Vagina (tissue), 2 donors: ENCODE data around the gene MYADM.
A peak's percentile ranks its signal among the peaks of the same experiment; 100 is the strongest.

Experiments
- POLR2A ChIP-seq, 2 donors: fragments of 450-650 bp; IDR thresholded peaks; one replicate each; pipeline ENCODE4 v1.6.1; 2017; ENCODE audit warnings: antibody characterized with exemption in 2 of 2, mild to moderate bottlenecking in 2 of 2, moderate library complexity in 2 of 2
- POLR2AphosphoS5 ChIP-seq, 2 donors: sonication (generic); formaldehyde crosslinking; IDR thresholded peaks; one replicate each; pipeline ENCODE4 v1.9.0; 2017; ENCODE audit warnings: antibody characterized with exemption in 2 of 2, mild to moderate bottlenecking in 2 of 2, low read depth in 1 of 2; ENCODE audit not compliant: insufficient read depth in 1 of 2
- TF ChIP-seq, protein P1 (sequence below), 3 experiments: fragments of 450-650 bp in 2 of 3; fragments of 200-600 bp in 1 of 3; sonication (generic) in 1 of 3; IDR thresholded peaks; one replicate each; pipeline ENCODE4 v1.5.1; 2017 to 2019; ENCODE audit warnings: antibody characterized with exemption in 3 of 3, mild to moderate bottlenecking in 2 of 3, moderate library complexity in 2 of 3

DNA sequence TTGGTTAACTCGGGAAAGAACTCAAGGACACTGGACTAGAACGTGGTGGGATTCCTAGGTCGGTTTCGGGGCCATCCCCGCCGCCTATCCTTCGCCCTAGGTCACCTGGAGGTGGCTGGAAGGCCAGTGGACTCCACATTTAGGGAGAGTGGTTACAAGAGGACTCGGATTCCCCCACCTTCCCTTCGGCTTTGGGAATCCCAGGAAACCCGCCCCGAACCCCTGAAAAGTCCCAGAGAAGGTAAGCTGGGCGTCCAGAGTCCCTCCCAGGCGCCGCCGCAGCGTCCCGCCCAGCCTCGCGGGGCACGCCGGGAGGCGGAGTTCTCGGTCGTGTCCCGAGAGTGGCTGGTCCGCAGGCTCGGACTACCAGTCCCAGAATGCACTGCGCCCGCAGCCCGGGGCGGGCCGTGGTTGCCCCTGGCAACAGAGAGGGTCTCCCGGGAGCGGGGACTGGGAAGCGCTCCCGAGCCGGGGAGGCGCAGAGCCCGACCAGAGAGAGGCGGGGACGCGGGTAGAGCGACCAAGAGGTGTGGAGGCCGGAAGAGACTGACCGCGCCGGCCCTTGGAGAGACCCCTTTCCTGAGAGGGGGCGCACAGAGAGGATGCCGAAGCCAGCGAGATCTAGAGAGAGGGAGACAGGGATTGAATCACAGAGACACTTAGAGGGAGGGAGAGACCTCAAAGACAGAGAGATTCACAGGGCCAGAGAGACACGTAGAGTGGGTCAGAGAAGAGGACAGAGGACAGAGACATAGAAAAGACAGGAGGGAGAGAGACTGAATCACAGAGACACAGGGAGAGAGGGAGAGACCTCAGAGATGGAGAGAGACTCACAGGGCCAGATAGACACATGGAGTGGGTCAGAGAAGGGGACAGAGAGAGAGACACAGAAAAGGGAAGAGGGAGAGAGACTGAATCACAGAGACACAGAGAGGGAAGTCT, 11.7 kb downstream of the MYADM start:
- TF ChIP-seq, protein P1, sequence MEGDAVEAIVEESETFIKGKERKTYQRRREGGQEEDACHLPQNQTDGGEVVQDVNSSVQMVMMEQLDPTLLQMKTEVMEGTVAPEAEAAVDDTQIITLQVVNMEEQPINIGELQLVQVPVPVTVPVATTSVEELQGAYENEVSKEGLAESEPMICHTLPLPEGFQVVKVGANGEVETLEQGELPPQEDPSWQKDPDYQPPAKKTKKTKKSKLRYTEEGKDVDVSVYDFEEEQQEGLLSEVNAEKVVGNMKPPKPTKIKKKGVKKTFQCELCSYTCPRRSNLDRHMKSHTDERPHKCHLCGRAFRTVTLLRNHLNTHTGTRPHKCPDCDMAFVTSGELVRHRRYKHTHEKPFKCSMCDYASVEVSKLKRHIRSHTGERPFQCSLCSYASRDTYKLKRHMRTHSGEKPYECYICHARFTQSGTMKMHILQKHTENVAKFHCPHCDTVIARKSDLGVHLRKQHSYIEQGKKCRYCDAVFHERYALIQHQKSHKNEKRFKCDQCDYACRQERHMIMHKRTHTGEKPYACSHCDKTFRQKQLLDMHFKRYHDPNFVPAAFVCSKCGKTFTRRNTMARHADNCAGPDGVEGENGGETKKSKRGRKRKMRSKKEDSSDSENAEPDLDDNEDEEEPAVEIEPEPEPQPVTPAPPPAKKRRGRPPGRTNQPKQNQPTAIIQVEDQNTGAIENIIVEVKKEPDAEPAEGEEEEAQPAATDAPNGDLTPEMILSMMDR (IDR thresholded peaks at IDR 0.05): no peak
- TF ChIP-seq POLR2AphosphoS5 (IDR thresholded peaks at IDR 0.05; ENCODE audit: insufficient read depth in 1 of 2, low read depth in 1 of 2) (peak; percentile 67 to 70), POLR2A (IDR thresholded peaks at IDR 0.05) (no peak)
